Ovary (tissue), 3 donors: ENCODE measurements around the gene TESMIN.

Source experiments
- EP300 ChIP-seq: sonication (generic); formaldehyde crosslinking; IDR thresholded peaks from one replicate; pipeline ENCODE4 v1.6.1; 2017; ENCODE audit warnings: antibody characterized with exemption
- POLR2A ChIP-seq: fragments of 450-650 bp; IDR thresholded peaks from one replicate; pipeline ENCODE4 v1.6.1; 2017; ENCODE audit warnings: antibody characterized with exemption, mild to moderate bottlenecking, moderate library complexity
- TF ChIP-seq, protein P1 (sequence below), 3 donors: fragments of 450-650 bp in 2 of 3; fragments of 200-600 bp in 1 of 3; IDR thresholded peaks; one replicate each; pipeline versions ENCODE4 v1.5.1 to v1.8.0; 2016 to 2022; ENCODE audit warnings: antibody characterized with exemption in 3 of 3, mild to moderate bottlenecking in 1 of 3
- donor health status: DM: no; HTN: no; CAD: no.

DNA sequence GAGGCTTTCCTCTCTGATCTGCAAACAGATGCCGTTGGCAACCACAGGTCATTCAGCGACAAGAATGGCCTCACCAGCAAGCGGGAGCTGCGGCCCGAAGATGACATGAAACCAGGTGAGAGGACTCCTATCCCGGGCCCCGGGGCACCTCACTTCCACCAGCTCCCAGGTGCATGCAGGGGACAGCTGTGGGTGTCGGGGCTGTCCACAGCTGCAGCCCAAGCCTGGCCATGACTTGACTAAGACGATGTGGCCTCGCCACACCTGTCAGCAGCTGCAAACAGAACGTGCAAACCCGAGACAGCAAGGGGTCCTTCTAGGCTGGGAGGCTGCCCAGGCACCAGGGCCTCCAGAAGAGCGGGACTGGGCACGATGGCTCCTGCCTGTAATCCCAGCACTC lies 63.3 kb downstream of the TESMIN start:
- TF ChIP-seq, protein P1, sequence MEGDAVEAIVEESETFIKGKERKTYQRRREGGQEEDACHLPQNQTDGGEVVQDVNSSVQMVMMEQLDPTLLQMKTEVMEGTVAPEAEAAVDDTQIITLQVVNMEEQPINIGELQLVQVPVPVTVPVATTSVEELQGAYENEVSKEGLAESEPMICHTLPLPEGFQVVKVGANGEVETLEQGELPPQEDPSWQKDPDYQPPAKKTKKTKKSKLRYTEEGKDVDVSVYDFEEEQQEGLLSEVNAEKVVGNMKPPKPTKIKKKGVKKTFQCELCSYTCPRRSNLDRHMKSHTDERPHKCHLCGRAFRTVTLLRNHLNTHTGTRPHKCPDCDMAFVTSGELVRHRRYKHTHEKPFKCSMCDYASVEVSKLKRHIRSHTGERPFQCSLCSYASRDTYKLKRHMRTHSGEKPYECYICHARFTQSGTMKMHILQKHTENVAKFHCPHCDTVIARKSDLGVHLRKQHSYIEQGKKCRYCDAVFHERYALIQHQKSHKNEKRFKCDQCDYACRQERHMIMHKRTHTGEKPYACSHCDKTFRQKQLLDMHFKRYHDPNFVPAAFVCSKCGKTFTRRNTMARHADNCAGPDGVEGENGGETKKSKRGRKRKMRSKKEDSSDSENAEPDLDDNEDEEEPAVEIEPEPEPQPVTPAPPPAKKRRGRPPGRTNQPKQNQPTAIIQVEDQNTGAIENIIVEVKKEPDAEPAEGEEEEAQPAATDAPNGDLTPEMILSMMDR (IDR thresholded peaks at IDR 0.05): no peak
- TF ChIP-seq POLR2A (no peak), EP300 (no peak)
